GM23338 (cell line): ENCODE results near the gene BHLHE23. TPM values are rescaled to one million over a fixed set of nuclear protein-coding genes. Genes with fewer than 3 reads are reported as not detected.

Source experiments
- ATAC-seq: fragments of 200-7000 bp; cut with Tn5 transposase; 3 replicates; pipeline ENCODE4 v1.9.1; 2020
- DNase-seq: peaks from one replicate; pipeline ENCODE4 v3.0.0-alpha.2; 2015; ENCODE audit warnings: low spot score
- H2AFZ ChIP-seq: fragments of 200-600 bp; sonication (generic); 2 replicates; pipeline ENCODE4 v1.8.0; 2016; ENCODE audit warnings: antibody characterized with exemption, mild to moderate bottlenecking, moderate library complexity
- H3F3A ChIP-seq: fragments of 200-600 bp; sonication (generic); replicated peaks from 2 replicates; pipeline ENCODE4 v1.8.0; 2017; ENCODE audit warnings: antibody characterized with exemption, mixed run types, low read depth
- H3K27ac ChIP-seq: fragments of 200-600 bp; sonication (generic); 2 replicates; pipeline ENCODE4 v1.6.1; 2016; ENCODE audit warnings: low read depth
- H3K27me3 ChIP-seq: fragments of 200-600 bp; sonication (generic); 2 replicates; pipeline ENCODE4 v1.8.0; 2016; ENCODE audit warnings: mild to moderate bottlenecking, mixed run types, moderate library complexity; ENCODE audit not compliant: insufficient read depth
- H3K36me3 ChIP-seq: fragments of 200-600 bp; sonication (generic); 2 replicates; pipeline ENCODE4 v1.8.0; 2016; ENCODE audit warnings: mild to moderate bottlenecking; ENCODE audit not compliant: insufficient read depth
- H3K4me1 ChIP-seq: fragments of 200-600 bp; sonication (generic); 2 replicates; pipeline ENCODE4 v1.8.0; 2016; ENCODE audit warnings: mild to moderate bottlenecking, moderate library complexity; ENCODE audit not compliant: insufficient read depth
- H3K4me2 ChIP-seq: fragments of 200-600 bp; sonication (generic); 2 replicates; pipeline ENCODE4 v1.7.1; 2017; ENCODE audit warnings: mixed run types
- H3K4me3 ChIP-seq: fragments of 200-600 bp; sonication (generic); 2 replicates; pipeline ENCODE4 v1.6.1; 2016; ENCODE audit warnings: mixed run types
- H3K79me2 ChIP-seq: fragments of 200-600 bp; sonication (generic); replicated peaks from 2 replicates; pipeline ENCODE4 v1.8.0; 2017; ENCODE audit warnings: mild to moderate bottlenecking; ENCODE audit not compliant: insufficient read depth
- H3K9me2 ChIP-seq: fragments of 200-600 bp; sonication (generic); 2 replicates; pipeline ENCODE4 v1.8.0; 2017; ENCODE audit not compliant: insufficient read depth
- H4K20me1 ChIP-seq: fragments of 200-600 bp; sonication (generic); replicated peaks from 2 replicates; pipeline ENCODE4 v1.8.0; 2017; ENCODE audit warnings: mild to moderate bottlenecking; ENCODE audit not compliant: insufficient read depth
- H3K27ac Mint-ChIP-seq: 2 replicates; pipeline ENCODE4 v1.8.0; 2020; ENCODE audit warnings: inconsistent platforms, mild to moderate bottlenecking, moderate library complexity, mixed read lengths
- H3K27me3 Mint-ChIP-seq: 3 replicates; pipeline ENCODE4 v1.8.0; 2022; ENCODE audit warnings: low read depth, mild to moderate bottlenecking, moderate library complexity, mixed read lengths, inconsistent platforms; ENCODE audit not compliant: insufficient read depth, poor library complexity
- H3K36me3 Mint-ChIP-seq: 3 replicates; pipeline ENCODE4 v1.8.0; 2021; ENCODE audit warnings: low read depth, mild to moderate bottlenecking, inconsistent platforms, moderate library complexity, mixed read lengths
- H3K4me1 Mint-ChIP-seq: 3 replicates; pipeline ENCODE4 v1.8.0; 2020; ENCODE audit warnings: mild to moderate bottlenecking, inconsistent platforms, mixed read lengths
- H3K4me3 Mint-ChIP-seq: 3 replicates; pipeline ENCODE4 v1.8.0; 2021; ENCODE audit warnings: moderate library complexity, mild to moderate bottlenecking, inconsistent platforms, mixed read lengths
- H3K9me3 Mint-ChIP-seq: 3 replicates; pipeline ENCODE4 v1.8.0; 2020; ENCODE audit warnings: moderate library complexity, mild to moderate bottlenecking, inconsistent platforms, mixed read lengths
- CREB1 ChIP-seq: fragments of 250-450 bp; sonication (Bioruptor Pico); IDR thresholded peaks from 2 replicates; pipeline ENCODE4 v1.5.0; 2020; ENCODE audit warnings: low read depth, mild to moderate bottlenecking, moderate library complexity
- CTCF ChIP-seq, 2 experiments: fragments of 200-600 bp in 1 of 2; sonication (generic) in 1 of 2; conservative IDR thresholded peaks; 2 replicates each; pipeline versions ENCODE4 v1.5.1 to v1.6.1; 2016 to 2017; ENCODE audit warnings: antibody characterized with exemption in 2 of 2, low read depth in 2 of 2, mild to moderate bottlenecking in 2 of 2, moderate library complexity in 1 of 2
- ETS1 ChIP-seq: IDR thresholded peaks from 2 replicates; pipeline ENCODE4 v1.6.1; 2016; ENCODE audit warnings: antibody characterized with exemption
- EZH2 ChIP-seq: fragments of 200-600 bp; sonication (generic); IDR thresholded peaks from one replicate; pipeline ENCODE4 v1.8.0; 2017; ENCODE audit warnings: antibody characterized with exemption, mild to moderate bottlenecking, low read depth; ENCODE audit not compliant: unreplicated experiment
- EZH2phosphoT487 ChIP-seq: fragments of 200-600 bp; sonication (generic); IDR thresholded peaks from one replicate; pipeline ENCODE4 v1.8.1; 2018; ENCODE audit warnings: antibody characterized with exemption; ENCODE audit not compliant: unreplicated experiment
- NANOG ChIP-seq: IDR thresholded peaks from 2 replicates; pipeline ENCODE4 v1.6.1; 2016; ENCODE audit warnings: antibody characterized with exemption, borderline replicate concordance
- REST ChIP-seq: IDR thresholded peaks from one replicate; pipeline ENCODE4 v1.6.1; 2018; ENCODE audit warnings: antibody characterized with exemption; ENCODE audit not compliant: unreplicated experiment
- STAT1 ChIP-seq: IDR thresholded peaks from one replicate; pipeline ENCODE4 v1.6.1; 2016; ENCODE audit warnings: antibody characterized with exemption; ENCODE audit not compliant: unreplicated experiment
- ZNF114 ChIP-seq: fragments of 250-450 bp; sonication (Bioruptor Pico); IDR thresholded peaks from 2 replicates; pipeline ENCODE4 v1.5.0; 2020; ENCODE audit warnings: mild to moderate bottlenecking, moderate library complexity
- ZNF331 ChIP-seq: fragments of 250-450 bp; sonication (Bioruptor Pico); IDR thresholded peaks from 2 replicates; pipeline ENCODE4 v1.5.0; 2020; ENCODE audit warnings: low read depth, mild to moderate bottlenecking, moderate library complexity
- ZNF462 ChIP-seq: fragments of 250-450 bp; sonication (Bioruptor Pico); IDR thresholded peaks from 2 replicates; pipeline ENCODE4 v1.5.0; 2020; ENCODE audit warnings: mild to moderate bottlenecking, moderate library complexity
- polyA plus RNA-seq: library from polyadenylated mRNA; unstranded; fragments of >200 nt; fragmentation: Nextera tagmentation; extraction: Ambion mirVana; gene quantifications from 2 replicates; pipeline ENCODE4 v1.2.1, GENCODE V29; 2016
- total RNA-seq: library from RNA; depleted of rRNA; stranded (reverse); fragments of >200 nt; shearing (Covaris generic); gene quantifications from 2 replicates; pipeline ENCODE4 v1.2.3, GENCODE V29; 2014

Gene BHLHE23
- total and polyA plus RNA-seq, 2 experiments from 2014 or later: 0.52 to 5.0 TPM

GRCh38 chr20:62983210-62983609 is 23.6 kb downstream of the BHLHE23 start:
- no peak overlapping the region for H3K4me3 Mint-ChIP-seq
- H3K4me1 ChIP-seq: peaks cover 39% of the 10 kb centered on the region
- H3K36me3 Mint-ChIP-seq: no peaks in the 10 kb centered on the region
- 0 out of 2 replicates have a peak, but pooled peaks cover 7% of the 10 kb centered on the region for H3F3A ChIP-seq
- no peak overlapping the region for H3K27ac ChIP-seq
- H3K9me3 Mint-ChIP-seq: no peaks in the 10 kb centered on the region
- no peaks in the 10 kb centered on the region for H3K27me3 ChIP-seq
- no peak overlapping the region for H3K4me2 ChIP-seq
- no peak for ATAC-seq
- H3K4me1 Mint-ChIP-seq: peaks cover 43% of the 10 kb centered on the region
- no peaks in the 10 kb centered on the region for H4K20me1 ChIP-seq
- H3K27ac Mint-ChIP-seq: no peak overlapping the region
- TF ChIP-seq ZNF114 (no peak), EZH2 (no peak), CTCF (conservative IDR thresholded peaks at IDR 0.05; ENCODE audit: low read depth in 2 of 2) (no peak), CREB1 (CRISPR knock-in tag) (no peak), EZH2phosphoT487 (no peak), ZNF331 (CRISPR knock-in tag) (no peak), REST (no peak), STAT1 (no peak), ETS1 (no peak), NANOG (no peak), ZNF462 (CRISPR knock-in tag) (no peak)
- H2AFZ ChIP-seq: no peak overlapping the region
- no peaks in the 10 kb centered on the region for H3K9me2 ChIP-seq
- no peak overlapping the region for H3K4me3 ChIP-seq
- no peak for DNase-seq
- H3K79me2 ChIP-seq: no peaks in the 10 kb centered on the region
- H3K27me3 Mint-ChIP-seq: peaks cover 8% of the 10 kb centered on the region
- no peaks in the 10 kb centered on the region for H3K36me3 ChIP-seq
